ENCODE data around the gene GPR142. TPM values are rescaled to one million over a fixed set of nuclear protein-coding genes. Genes with fewer than 3 reads are reported as not detected.
A peak's percentile ranks its signal among the peaks of the same experiment; 100 is the strongest.

GPR142 gene
- total RNA-seq, 1 donor from 2014 or later: 0.68 TPM

GRCh38 chr17:74345433-74346241 is 21.7 kb upstream of the GPR142 start:
- peak; percentile 80 for DNase-seq

- no peak for DNase-seq
Observed at GRCh38 chr17:74347646-74348045, 19.7 kb upstream of the GPR142 start.

DNA sequence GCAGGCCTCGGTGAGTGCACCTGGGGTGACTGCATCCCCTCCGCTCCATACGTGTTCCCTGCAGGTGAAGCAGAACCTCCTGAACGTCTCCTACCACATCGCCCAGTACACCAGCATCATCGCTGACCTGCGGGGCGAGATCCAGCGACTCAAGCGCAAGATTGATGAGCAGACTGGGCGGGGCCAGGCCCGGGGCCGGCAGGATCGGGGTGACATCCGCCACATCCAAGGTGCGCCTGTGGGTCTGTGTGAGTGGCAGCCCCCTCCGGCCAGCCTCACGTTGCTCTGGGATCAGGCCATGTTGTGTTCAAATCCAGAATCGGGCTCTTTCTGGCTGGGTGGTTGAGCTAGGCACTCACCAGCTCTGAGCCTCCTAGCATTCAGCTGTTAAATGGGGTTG is 18.2 kb upstream of the GPR142 start:
- DNase-seq: no peak

DNA sequence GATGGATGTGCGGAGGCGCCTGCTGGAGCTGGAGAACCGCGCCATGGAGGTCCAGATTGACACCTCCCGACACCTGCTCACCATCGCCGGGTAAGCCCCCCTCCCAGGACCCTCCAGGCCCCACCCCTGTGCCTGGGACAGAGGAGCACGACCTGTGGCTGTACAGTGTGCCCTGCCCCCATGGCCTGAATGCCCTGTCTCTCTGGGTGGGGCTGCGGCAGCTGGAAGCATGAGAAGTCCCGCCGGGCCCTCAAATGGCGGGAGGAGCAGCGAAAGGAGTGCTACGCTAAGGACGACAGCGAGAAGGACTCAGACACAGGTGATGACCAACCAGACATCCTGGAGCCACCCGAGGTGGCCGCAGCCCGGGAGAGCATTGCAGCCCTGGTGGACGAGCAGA is 16.8 kb upstream of the GPR142 start:
- no peak for DNase-seq

DNA sequence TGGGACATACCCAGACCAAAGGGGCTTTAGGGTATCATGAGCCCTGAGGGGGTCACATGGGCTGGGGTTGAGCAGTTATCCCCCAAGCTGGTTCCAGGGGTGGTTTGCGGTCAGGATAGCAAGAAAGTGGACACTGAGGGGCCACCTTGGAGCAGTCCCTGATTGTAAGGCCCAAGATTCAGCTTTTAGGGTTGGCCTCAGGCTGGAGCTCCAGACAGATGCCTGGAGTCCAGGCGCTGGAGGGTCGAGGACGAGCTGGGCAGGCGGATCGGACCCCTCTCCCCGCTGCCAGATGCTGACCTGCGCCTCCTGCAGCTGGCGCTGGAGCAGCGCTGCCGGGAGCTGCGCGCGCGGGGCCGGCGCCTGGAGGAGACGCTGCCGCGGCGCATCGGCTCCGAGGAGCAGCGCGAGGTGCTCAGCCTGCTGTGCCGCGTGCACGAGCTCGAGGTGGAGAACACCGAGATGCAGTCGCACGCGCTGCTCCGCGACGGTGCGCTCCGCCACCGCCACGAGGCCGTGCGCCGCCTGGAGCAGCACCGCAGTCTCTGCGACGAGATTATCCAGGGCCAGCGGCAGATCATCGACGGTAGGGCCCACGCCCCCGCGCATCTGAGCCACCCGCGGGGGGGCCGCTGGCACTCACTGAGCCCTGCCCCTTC is 15.6 kb upstream of the GPR142 start:
- peak; percentile 24 for DNase-seq

DNA sequence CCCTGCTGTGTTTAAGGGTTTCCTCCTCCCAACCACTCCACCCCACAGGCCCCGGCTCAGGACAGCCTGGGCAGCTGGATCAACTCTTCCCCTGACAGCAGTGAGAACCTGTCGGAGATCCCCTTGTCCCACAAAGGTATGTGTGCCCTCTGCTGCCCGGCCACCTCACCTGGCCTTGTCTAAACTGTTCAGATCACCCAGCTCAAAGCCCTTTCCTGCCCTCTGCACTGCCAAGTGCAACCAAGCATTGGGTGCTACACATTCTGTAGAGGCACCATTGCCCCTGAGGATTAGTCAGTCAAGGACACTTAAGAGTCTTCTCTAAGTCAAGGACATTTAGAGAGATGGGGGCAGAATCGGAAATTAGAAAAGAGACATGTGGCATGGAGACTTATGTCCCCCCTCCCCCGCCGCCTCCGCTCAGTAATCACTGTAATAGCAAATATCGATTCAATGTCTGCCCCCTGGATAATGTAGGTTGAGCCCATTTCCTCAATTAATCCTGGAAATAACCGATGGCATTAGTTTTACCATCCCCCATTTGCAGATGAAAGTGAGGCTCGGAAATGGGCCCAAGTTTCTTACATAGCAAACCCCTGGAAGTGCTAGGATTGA is 13.8 kb upstream of the GPR142 start:
- DNase-seq: no peak

DNA sequence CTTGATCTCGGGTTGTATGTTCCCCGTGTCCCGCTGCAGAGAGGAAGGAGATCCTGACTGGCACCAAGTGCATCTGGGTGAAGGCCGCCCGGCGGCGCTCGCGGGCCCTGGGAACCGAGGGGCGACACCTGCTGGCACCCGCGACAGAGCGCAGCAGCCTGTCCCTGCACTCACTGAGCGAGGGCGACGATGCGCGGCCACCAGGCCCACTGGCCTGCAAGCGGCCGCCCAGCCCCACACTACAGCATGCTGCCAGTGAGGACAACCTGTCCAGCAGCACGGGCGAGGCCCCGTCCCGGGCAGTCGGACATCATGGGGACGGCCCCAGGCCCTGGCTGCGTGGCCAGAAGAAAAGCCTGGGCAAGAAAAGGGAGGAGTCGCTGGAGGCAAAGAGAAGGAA is 13.2 kb upstream of the GPR142 start:
- peak; percentile 71 for DNase-seq

GRCh38 chr17:74354561-74354960 is 12.7 kb upstream of the GPR142 start:
- DNase-seq: no peak

DNA sequence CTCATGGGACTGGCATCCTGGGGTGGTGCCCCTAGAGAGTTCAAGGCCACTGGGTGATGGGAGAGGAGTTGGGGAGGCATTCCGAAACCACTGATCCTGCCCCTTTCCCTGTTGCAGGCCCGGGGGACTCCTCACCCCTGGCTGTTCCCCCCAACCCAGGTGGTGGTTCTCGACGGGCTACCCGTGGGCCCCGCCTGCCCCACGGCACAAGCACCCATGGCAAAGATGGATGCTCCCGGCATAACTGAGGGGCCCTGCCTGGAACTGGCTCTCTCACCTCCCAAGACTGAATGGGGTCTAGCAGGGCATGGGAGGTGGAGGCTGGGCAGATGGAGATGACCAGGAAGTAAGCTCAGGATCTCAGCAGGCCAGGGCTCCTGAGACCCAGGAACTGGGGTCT is 12.2 kb upstream of the GPR142 start:
- DNase-seq: no peak

DNA sequence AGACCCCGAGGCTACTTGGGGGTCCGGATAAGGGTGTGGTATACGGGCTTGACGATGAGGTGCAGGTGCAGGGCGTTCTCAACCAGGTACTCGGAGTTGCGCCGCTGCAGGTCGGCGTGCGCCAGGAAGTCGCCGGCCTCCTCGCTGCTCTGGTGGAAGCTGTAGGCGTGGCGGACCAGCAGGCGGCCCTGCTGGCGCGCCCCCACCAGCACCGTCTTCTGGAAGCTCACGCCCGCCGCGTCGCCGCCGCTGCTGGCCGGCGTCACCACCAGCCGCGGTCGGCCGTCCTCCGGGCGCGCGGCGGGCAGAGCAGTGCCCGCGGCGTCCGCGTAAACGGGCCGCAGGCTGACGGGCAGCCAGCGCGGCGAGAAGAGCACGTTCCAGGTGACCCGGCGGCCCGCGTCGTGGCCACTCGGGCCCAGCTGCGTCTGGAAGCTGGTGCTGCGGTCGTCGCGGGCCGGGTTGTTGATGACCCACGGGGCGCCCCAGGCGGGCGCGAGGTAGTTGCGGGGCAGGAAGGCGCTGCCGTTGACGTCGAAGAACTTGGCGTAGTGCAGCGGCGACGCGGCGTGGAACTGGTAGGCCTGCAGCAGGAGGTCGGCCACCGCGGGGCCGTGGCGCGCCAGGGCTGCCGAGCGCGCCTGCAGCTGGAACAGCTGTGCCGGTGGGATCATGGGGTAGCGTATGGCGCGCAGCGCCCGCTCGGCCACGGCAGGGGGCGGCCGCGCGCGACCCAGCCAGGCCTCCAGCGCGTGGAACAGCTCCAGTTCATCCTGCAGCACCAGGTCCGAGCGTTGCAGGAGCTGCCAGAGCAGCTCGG is 10.4 kb upstream of the GPR142 start:
- peak; percentile 30 for DNase-seq

DNA sequence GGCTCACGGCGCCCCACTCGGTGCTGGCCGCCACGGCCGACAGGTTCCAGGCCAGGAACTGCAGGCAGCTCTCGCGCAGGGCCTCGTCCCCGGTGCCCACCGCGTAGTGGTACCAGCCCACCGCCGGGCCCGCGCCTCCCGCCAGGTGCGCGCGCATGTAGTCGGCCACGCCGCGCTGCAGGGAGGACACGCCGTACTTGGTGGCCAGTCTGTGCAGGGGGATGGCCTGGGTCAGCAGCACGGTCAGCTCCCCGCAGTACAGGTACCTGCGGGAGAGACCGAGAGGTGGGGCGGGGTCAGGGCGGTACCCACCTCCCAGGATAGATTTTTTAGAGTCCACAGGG is 9.9 kb upstream of the GPR142 start:
- no peak for DNase-seq

- DNase-seq: no peak
Observed at GRCh38 chr17:74358697-74359096, 8.6 kb upstream of the GPR142 start.

DNA sequence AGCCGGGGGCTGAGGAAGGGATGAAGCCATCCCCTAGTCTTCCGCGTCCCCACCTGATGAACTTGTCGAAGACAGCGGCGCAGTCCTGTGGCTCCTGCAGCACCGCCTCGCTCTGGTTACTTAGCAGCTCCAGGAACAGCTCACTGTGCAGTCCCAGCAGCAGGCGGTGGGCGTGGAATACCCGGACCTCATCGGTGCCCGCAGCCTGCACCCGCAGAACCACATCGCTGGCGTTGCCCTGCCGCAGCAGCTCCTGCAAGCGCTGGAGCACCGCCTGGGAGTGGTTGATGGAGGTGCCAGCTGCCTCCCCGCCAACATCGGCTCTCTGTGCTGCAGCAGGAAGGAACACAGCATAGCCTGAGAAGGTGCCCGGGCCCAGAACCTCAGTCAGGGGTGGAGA is 7.4 kb upstream of the GPR142 start:
- DNase-seq: no peak

DNA sequence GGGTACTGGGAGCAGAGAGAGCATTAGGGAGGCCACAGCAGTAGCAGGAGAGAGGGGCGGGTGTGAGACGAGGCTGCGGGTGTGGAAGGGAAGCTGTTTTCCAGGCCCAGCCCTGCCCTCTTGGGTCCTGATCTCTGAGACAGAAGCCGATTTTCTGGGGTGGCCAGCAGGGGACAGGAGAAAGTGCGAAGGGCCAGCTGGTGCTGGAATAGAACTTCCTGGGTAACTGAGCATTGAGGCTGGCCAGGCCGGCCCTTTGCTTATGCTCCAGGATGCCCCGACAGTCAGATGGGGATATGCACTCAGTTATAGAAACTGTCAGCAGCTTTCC is 6.4 kb upstream of the GPR142 start:
- DNase-seq: no peak

DNA sequence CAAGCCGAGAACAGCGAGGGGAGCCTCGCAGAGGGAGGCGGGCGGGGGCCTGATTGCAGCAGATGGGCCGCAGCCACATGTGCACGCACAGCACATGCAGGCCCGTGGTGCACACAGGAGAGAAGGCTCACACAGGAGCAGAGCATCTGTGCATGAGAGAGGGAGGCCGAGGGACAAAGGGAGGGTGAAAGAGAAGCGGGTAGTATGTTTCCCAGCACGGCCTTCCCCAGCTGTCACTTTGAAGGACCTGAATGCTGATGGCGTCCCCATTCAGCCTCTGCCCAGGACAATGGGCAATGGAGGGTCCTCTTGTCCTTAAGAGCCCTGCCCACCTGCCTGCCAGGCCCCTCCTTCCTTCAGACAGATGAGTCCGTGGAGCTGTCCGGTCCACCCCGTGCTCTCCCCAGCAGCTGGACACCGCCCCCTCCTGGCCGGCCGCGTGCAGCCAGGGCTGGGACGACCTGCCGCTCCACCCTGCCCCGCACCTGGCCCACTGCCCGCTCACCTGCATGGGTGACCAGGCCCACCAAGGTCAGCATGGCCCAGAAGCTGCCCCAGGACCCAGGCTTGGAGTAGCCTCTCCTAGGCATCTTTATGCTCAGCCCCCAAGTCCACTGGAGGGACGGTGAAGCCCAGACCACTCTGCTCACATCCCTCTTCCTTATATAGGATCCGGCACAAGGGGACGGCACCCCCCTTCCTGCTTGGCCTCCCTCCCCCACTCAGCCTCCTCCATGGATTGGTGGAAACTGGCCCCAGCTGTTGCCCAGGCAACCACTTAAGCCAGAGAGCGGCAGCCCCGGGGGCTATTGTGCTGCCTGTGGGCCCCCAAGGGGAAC is 5.9 kb upstream of the GPR142 start, which contains the start of gene BTBD17:
TSS of gene BTBD17 (minus strand) at position 639 of the 839 bp plus-strand sequence. CDS start at position 590, 49 bp downstream.
- DNase-seq: peak; percentile 65

DNA sequence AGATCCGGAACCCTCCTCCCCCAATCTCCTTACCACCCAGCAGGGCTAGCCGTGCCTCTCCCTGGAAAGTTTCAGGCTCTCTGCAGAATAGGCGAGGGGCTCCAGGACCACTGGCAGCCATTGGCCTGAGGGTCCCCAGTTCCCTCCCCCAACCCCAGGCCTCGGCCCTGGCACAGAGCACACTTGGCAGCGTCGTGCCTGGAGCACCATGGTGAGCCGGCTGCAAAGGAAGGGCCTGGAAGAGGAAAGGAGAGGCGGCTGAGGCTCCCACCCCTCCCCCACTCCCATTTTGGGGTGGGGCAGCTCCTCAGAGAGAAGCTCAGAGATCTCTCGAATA is 5.3 kb upstream of the GPR142 start:
- no peak for DNase-seq

DNA sequence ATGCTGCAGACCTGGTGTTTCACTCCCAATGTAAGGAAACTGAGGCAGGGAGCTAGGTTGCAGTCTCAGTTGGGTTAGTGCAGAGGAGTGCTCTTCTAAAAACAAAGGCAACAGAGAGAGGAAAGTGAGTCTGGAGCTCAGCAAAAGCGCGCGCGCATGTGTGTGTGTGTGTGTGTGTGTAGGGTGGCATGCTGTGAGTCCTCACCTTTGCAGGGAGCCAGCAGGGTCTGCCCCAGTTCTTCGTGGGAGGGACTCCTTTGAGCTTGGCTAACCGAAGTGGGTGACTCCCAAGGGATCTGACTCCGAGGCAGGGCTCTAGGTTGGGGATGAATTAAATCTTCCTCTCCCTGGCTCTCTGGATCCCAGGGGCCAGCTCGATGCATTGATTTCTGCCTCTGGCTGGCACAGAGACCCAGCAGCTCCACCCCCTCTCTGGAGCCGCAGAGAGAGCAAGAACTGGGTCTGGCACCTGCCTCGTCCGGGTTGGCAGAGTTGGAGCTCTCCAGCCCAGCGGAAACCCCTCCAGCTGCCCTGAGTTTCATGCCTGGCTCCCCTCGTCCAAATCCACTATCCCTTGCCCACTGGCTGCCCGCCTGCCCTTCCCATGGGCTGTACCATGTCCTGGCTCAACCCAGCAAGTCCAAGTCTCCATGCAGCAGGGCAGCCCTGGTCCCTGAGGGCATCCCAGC is 4.4 kb upstream of the GPR142 start:
- no peak for DNase-seq

DNA sequence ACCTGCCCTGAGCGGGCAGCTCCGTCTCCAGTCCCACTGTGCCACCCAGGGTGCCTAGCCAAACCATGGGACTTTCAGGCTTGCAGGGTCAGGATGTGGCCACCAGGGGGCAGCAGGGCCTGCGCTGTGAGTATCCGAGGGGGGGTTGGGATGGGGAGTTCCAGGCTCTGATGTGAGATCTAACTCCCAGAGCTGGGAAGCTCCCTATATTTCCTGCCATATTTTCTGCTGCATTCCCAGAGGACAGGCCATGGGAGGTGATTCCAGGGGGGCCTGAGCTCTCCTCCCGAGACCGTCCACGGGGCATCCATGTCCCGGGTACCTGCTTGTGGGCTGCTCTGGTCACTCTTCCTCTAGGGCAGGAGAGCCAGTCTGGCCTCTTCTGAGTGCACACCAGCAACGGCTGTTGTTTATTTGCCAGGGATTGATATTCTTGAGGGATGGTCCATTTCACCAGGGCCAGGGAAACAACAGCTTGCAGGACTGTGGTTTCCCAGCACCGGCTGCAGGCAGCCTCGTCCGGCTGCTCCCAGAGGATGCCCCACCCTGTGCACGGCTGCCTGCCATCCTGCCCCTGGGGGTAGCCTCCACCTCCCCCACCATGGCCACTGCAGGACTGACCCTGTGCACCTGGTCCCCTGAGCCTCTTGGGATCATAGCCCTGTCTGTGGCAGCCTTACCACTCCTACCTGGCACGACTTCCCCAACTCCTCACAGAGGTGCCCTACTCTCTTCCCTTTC is 1.2 kb downstream of the GPR142 start:
- peak; percentile 79 for DNase-seq

DNA sequence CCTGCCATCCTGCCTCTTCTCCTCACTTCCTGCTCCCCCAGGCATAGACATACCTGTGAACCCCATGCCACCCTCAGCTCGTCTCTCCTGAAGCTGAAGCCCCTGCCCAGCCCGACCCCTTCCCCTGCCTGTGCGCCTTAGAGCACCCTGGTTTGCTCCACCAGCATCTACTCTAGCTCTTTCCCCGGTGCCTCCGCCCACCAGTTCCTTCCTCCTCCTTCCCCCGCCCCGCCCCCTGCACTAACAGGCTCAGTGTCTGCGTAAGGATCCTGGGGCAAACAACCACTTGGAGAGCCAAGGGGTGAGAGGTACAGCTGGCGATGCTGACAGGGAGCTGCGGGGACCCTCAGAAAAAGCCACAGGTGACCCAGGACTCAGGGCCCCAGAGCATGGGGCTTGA is 1.9 kb downstream of the GPR142 start:
- DNase-seq: no peak

- no peak for DNase-seq
Observed at GRCh38 chr17:74369665-74370490, 2.6 kb downstream of the GPR142 start.

All from dermis blood vessel endothelial cell (primary cell).